ENCODE measurements around the gene C5orf46. TPM values are rescaled to one million over a fixed set of nuclear protein-coding genes. Genes with fewer than 3 reads are reported as not detected.
"Not testable (repeated sequence)": the region's sequence is repeated elsewhere in the genome, so short reads cannot be mapped to it uniquely, and the experiment has no call there.

Gene C5orf46
- total and polyA plus RNA-seq, 2 experiments from 2014 or later: 1.5 TPM; not detected in 1

- H3K36me3 ChIP-seq (ENCODE audit: low read depth): no peaks in the 10 kb centered on the region
- H3K27ac ChIP-seq: no peak within 1 kb of the TSS
- in situ Hi-C loops (cut with MboI): no loop called here
- H3K79me2 ChIP-seq (ENCODE audit: insufficient read depth): no peaks in the 10 kb centered on the region
- no peak within 1 kb of the TSS for H3K4me3 ChIP-seq
- no peaks in the 10 kb centered on the region for H3K9me3 ChIP-seq (ENCODE audit: low read depth)
- H4K20me1 ChIP-seq (ENCODE audit: insufficient read depth): no peaks in the 10 kb centered on the region
- no peaks in the 10 kb centered on the region for H3K4me1 ChIP-seq (ENCODE audit: insufficient read depth)
- H3K27me3 ChIP-seq (replicated peaks; ENCODE audit: insufficient read depth): 0 out of 2 replicates have a peak, but pooled peaks cover 3% of the 10 kb centered on the region
- H3K4me2 ChIP-seq (ENCODE audit: unreplicated experiment): no peak within 1 kb of the TSS
- H3K9ac ChIP-seq: no peak within 1 kb of the TSS
- WGBS, 2 experiments (ENCODE audit: low coverage in 1 of 2, low lambda C conversion rate in 2 of 2, missing lambda C conversion rate in 2 of 2): 14 to 18% methylated on average over 2 of the region's 2 CpGs
- TF ChIP-seq EZH2 (IDR thresholded peaks at IDR 0.05; ENCODE audit: insufficient read depth, poor library complexity, severe bottlenecking): no peak
- TF ChIP-seq EZH2phosphoT487 (IDR thresholded peaks at IDR 0.05; ENCODE audit: insufficient read depth, low read depth): no peak
- no peak for DNase-seq
- no peaks in the 10 kb centered on the region for H3F3A ChIP-seq (ENCODE audit: insufficient read depth)
- no peak within 1 kb of the TSS for H2AFZ ChIP-seq
- H3K9me2 ChIP-seq (ENCODE audit: insufficient read depth): no peaks in the 10 kb centered on the region
Observed at GRCh38 chr5:147878066-147878759, 28.1 kb downstream of the C5orf46 start, which contains the start of gene SCGB3A2. Gene SCGB3A2, plus strand, starts transcription at chr5:147878711. Its CDS starts 93 bp downstream, at chr5:147878804.

- TF ChIP-seq EZH2phosphoT487 (IDR thresholded peaks at IDR 0.05; ENCODE audit: insufficient read depth, low read depth) (no peak), EZH2 (IDR thresholded peaks at IDR 0.05; ENCODE audit: insufficient read depth, poor library complexity, severe bottlenecking) (no peak)
- Histone ChIP-seq H3K4me3 (no peak overlapping the region), H3K9ac (no peak overlapping the region), H4K20me1 (ENCODE audit: insufficient read depth) (no peaks in the 10 kb centered on the region), H3K79me2 (ENCODE audit: insufficient read depth) (no peaks in the 10 kb centered on the region), H3K4me1 (ENCODE audit: insufficient read depth) (no peaks in the 10 kb centered on the region), H3K27ac (no peak overlapping the region), H3K27me3 (replicated peaks; ENCODE audit: insufficient read depth) (0 out of 2 replicates have a peak, but pooled peaks cover 3% of the 10 kb centered on the region), H3K9me2 (ENCODE audit: insufficient read depth) (no peaks in the 10 kb centered on the region), H2AFZ (no peak overlapping the region), H3K9me3 (ENCODE audit: low read depth) (no peaks in the 10 kb centered on the region), H3F3A (ENCODE audit: insufficient read depth) (no peaks in the 10 kb centered on the region), H3K36me3 (ENCODE audit: low read depth) (no peaks in the 10 kb centered on the region), H3K4me2 (ENCODE audit: unreplicated experiment) (no peak overlapping the region)
- no peak for DNase-seq
- in situ Hi-C loops (cut with MboI): no loop called here
- WGBS, 2 experiments (ENCODE audit: low coverage in 1 of 2, low lambda C conversion rate in 2 of 2, missing lambda C conversion rate in 2 of 2): 12 to 15% methylated on average over 2 of the region's 2 CpGs
Observed at GRCh38 chr5:147876626-147877025, 29.7 kb downstream of the C5orf46 start.

GRCh38 chr5:147876141-147876540 is 30.2 kb downstream of the C5orf46 start:
- H3F3A ChIP-seq (ENCODE audit: insufficient read depth): no peaks in the 10 kb centered on the region
- in situ Hi-C loops (cut with MboI): no loop called here
- no peaks in the 10 kb centered on the region for H3K9me3 ChIP-seq (ENCODE audit: low read depth)
- DNase-seq: no peak
- H3K79me2 ChIP-seq (ENCODE audit: insufficient read depth): no peaks in the 10 kb centered on the region
- H3K9ac ChIP-seq: no peak overlapping the region
- 0 out of 2 replicates have a peak, but pooled peaks cover 3% of the 10 kb centered on the region for H3K27me3 ChIP-seq (replicated peaks; ENCODE audit: insufficient read depth)
- H3K9me2 ChIP-seq (ENCODE audit: insufficient read depth): no peaks in the 10 kb centered on the region
- H3K4me1 ChIP-seq (ENCODE audit: insufficient read depth): no peaks in the 10 kb centered on the region
- no peak for TF ChIP-seq EZH2 (IDR thresholded peaks at IDR 0.05; ENCODE audit: insufficient read depth, poor library complexity, severe bottlenecking)
- no peak for TF ChIP-seq EZH2phosphoT487 (IDR thresholded peaks at IDR 0.05; ENCODE audit: insufficient read depth, low read depth)
- no peak overlapping the region for H3K4me2 ChIP-seq (ENCODE audit: unreplicated experiment)
- no peak overlapping the region for H3K4me3 ChIP-seq
- H3K27ac ChIP-seq: no peak overlapping the region
- no peak overlapping the region for H2AFZ ChIP-seq
- no peaks in the 10 kb centered on the region for H3K36me3 ChIP-seq (ENCODE audit: low read depth)
- H4K20me1 ChIP-seq (ENCODE audit: insufficient read depth): no peaks in the 10 kb centered on the region

- no peak for TF ChIP-seq EZH2phosphoT487 (IDR thresholded peaks at IDR 0.05; ENCODE audit: insufficient read depth, low read depth)
- no peak for TF ChIP-seq EZH2 (IDR thresholded peaks at IDR 0.05; ENCODE audit: insufficient read depth, poor library complexity, severe bottlenecking)
- H3K4me1 ChIP-seq (ENCODE audit: insufficient read depth): no peaks in the 10 kb centered on the region
- in situ Hi-C loops (cut with MboI): no loop called here
- WGBS, 2 experiments (ENCODE audit: low coverage in 1 of 2, low lambda C conversion rate in 2 of 2, missing lambda C conversion rate in 2 of 2): 7 to 10% methylated on average over 3 of the region's 3 CpGs
- H2AFZ ChIP-seq: no peak overlapping the region
- H3K36me3 ChIP-seq (ENCODE audit: low read depth): no peaks in the 10 kb centered on the region
- H3K4me3 ChIP-seq: no peak overlapping the region
- no peak overlapping the region for H3K9ac ChIP-seq
- H3K9me3 ChIP-seq (ENCODE audit: low read depth): no peaks in the 10 kb centered on the region
- no peaks in the 10 kb centered on the region for H3K9me2 ChIP-seq (ENCODE audit: insufficient read depth)
- 0 out of 2 replicates have a peak, but pooled peaks cover 3% of the 10 kb centered on the region for H3K27me3 ChIP-seq (replicated peaks; ENCODE audit: insufficient read depth)
- no peaks in the 10 kb centered on the region for H3K79me2 ChIP-seq (ENCODE audit: insufficient read depth)
- H4K20me1 ChIP-seq (ENCODE audit: insufficient read depth): no peaks in the 10 kb centered on the region
- no peaks in the 10 kb centered on the region for H3F3A ChIP-seq (ENCODE audit: insufficient read depth)
- no peak overlapping the region for H3K27ac ChIP-seq
- no peak for DNase-seq
- no peak overlapping the region for H3K4me2 ChIP-seq (ENCODE audit: unreplicated experiment)
Observed at GRCh38 chr5:147874910-147875367, 31.4 kb downstream of the C5orf46 start.

GRCh38 chr5:147874118-147874875 is 32.0 kb downstream of the C5orf46 start:
- H4K20me1 ChIP-seq (ENCODE audit: insufficient read depth); H3K9me3 ChIP-seq (ENCODE audit: low read depth); H2AFZ ChIP-seq; H3K27ac ChIP-seq; in situ Hi-C loops (cut with MboI); H3K27me3 ChIP-seq (replicated peaks; ENCODE audit: insufficient read depth); H3K4me2 ChIP-seq (ENCODE audit: unreplicated experiment); H3K79me2 ChIP-seq (ENCODE audit: insufficient read depth); H3K9me2 ChIP-seq (ENCODE audit: insufficient read depth); H3K4me3 ChIP-seq; H3K36me3 ChIP-seq (ENCODE audit: low read depth); DNase-seq; H3K9ac ChIP-seq; H3K4me1 ChIP-seq (ENCODE audit: insufficient read depth); H3F3A ChIP-seq (ENCODE audit: insufficient read depth): not testable (repeated sequence)
- 31 to 39% methylated on average over 8 of the region's 8 CpGs for WGBS, 2 experiments (ENCODE audit: low coverage in 1 of 2, low lambda C conversion rate in 2 of 2, missing lambda C conversion rate in 2 of 2)

- H3K9ac ChIP-seq; H3K4me3 ChIP-seq; H4K20me1 ChIP-seq (ENCODE audit: insufficient read depth); H2AFZ ChIP-seq; H3K79me2 ChIP-seq (ENCODE audit: insufficient read depth); H3K27me3 ChIP-seq (replicated peaks; ENCODE audit: insufficient read depth); H3F3A ChIP-seq (ENCODE audit: insufficient read depth); H3K36me3 ChIP-seq (ENCODE audit: low read depth); H3K4me1 ChIP-seq (ENCODE audit: insufficient read depth); H3K9me2 ChIP-seq (ENCODE audit: insufficient read depth); in situ Hi-C loops (cut with MboI); H3K4me2 ChIP-seq (ENCODE audit: unreplicated experiment); DNase-seq; H3K9me3 ChIP-seq (ENCODE audit: low read depth); H3K27ac ChIP-seq: not testable (repeated sequence)
- WGBS, 2 experiments (ENCODE audit: low coverage in 1 of 2, low lambda C conversion rate in 2 of 2, missing lambda C conversion rate in 2 of 2): 36 to 38% methylated on average over 13 to 16 of the region's 16 CpGs
Observed at GRCh38 chr5:147872744-147873435, 33.4 kb downstream of the C5orf46 start.

Data from GM23248 (cell line).